ENCODE measurements around the gene RAB19.

DNA sequence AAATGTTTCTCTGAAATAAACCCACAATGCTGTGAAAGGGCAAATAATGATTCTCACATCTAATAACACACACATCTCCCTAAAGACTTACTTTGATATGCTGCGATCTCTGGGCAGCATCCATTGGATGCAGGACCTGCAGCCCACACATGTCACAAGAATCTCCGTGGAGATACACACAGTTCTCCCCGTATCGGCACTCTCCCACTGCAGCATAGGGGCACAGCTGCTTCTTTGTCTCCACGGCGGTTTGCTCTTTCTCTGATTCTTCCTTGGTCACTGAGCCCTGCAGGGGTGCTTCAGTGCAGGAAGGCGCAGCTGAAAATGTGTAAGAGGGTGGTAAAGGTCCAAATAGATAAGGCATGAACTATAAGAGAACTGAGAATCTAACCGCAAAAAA is 55.1 kb downstream of the RAB19 start:
- TF ChIP-seq POLR2A (IDR thresholded peaks at IDR 0.05) (no peak), CTCF (IDR thresholded peaks at IDR 0.05) (no peak)
